DOHH2 (cell line): ENCODE measurements around the gene DMGDH.

Experiments
- CTCF ChIP-seq: fragments of 200-600 bp; sonication (generic); IDR thresholded peaks from one replicate; pipeline ENCODE4 v1.5.1; 2014; ENCODE audit warnings: antibody characterized with exemption, mild to moderate bottlenecking, low read depth, low read length; ENCODE audit not compliant: poor library complexity, severe bottlenecking
- EZH2phosphoT487 ChIP-seq: fragments of 200-600 bp; sonication (generic); IDR thresholded peaks from 2 replicates; pipeline ENCODE4 v1.6.1; 2017; ENCODE audit warnings: borderline replicate concordance, mild to moderate bottlenecking, antibody characterized with exemption, low read length, moderate library complexity, mixed read lengths

DNA sequence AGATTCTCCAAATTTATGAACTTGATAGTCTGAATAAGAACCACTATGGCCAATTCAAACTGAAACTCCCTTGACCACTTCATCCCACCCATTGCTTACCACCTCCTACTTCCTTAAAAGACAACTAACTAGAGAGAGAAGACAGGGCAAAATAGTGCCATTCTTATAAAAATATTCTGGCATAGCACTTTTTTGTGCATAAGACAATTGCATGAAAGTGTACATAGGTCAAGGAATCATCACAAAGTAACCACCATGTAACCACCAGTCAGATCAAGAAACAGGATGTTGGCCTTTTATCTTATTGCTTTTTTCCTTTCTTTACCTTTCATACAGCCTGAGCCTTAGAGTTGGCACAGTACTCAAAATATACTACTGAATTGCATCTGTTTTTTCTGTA lies 76.3 kb downstream of the DMGDH start:
- no peak for TF ChIP-seq CTCF
- TF ChIP-seq EZH2phosphoT487, result no peak
